GM12873 (cell line): ENCODE data around the gene IQSEC1.

Source experiments
- CTCF ChIP-seq: IDR thresholded peaks from 2 replicates; pipeline ENCODE4 v1.5.1; 2012; ENCODE audit warnings: low read depth, mild to moderate bottlenecking, moderate library complexity, low read length, control low read depth; ENCODE audit not compliant: insufficient read depth; ENCODE audit errors: missing control alignments

The IQSEC1 gene

GRCh38 chr3:12963231-12963896, 109.9 kb downstream of the IQSEC1 start:
- no peak for TF ChIP-seq CTCF

- no peak for TF ChIP-seq CTCF
Observed at GRCh38 chr3:12962292-12962691, 110.9 kb downstream of the IQSEC1 start.

GRCh38 chr3:12961697-12962036, 111.6 kb downstream of the IQSEC1 start:
- TF ChIP-seq CTCF: no peak

GRCh38 chr3:12961007-12961696, 112.1 kb downstream of the IQSEC1 start:
- no peak for TF ChIP-seq CTCF

- TF ChIP-seq CTCF: no peak
Observed at GRCh38 chr3:12960497-12960896, 112.7 kb downstream of the IQSEC1 start.

GRCh38 chr3:12959838-12960378, 113.3 kb downstream of the IQSEC1 start:
- TF ChIP-seq CTCF: no peak

- TF ChIP-seq CTCF: no peak
Observed at GRCh38 chr3:12959410-12959809, 113.8 kb downstream of the IQSEC1 start.
